ENCODE data around the gene NAALADL2.

Gene NAALADL2

DNA sequence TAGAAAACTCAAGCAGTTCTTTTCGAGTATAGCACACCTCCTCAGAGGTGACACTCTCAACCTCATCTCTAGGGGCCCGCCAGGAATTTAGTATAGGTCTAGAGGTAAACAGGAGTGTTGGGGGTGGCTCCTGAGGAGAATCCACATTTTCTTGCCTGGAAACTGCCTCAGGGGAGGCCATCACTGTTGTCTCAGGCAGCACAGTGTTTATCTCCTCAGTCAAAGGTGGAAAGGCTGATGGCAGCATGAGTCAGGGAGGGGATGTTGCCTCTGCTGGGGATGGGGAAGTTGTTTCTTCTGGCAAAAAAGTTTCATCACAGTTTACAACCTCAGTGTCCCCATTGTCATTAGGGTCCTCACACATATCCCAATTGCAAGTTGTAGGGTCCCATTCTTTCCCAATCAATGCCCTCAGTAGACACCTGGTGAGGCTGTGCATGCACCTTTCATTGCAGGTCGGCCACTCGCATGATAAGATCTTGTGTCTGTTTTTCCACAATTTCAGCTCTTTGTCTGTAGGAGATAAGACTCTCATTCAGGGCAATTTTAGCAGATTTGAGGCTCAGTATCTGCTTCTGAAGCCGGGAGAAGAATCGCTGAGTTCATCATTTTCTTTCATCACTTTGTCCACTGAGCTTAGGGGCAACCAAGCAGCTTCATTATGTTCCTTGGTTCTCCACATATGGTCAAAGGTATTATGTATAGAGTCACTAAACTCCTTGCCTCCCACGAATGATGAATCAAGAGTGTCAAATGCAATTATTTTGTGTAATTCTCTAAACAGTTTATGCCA is 25.8 kb downstream of the NAALADL2 start:
- no peak overlapping the region for H3K4me3 ChIP-seq (ENCODE audit: low read depth, low read length)

DNA sequence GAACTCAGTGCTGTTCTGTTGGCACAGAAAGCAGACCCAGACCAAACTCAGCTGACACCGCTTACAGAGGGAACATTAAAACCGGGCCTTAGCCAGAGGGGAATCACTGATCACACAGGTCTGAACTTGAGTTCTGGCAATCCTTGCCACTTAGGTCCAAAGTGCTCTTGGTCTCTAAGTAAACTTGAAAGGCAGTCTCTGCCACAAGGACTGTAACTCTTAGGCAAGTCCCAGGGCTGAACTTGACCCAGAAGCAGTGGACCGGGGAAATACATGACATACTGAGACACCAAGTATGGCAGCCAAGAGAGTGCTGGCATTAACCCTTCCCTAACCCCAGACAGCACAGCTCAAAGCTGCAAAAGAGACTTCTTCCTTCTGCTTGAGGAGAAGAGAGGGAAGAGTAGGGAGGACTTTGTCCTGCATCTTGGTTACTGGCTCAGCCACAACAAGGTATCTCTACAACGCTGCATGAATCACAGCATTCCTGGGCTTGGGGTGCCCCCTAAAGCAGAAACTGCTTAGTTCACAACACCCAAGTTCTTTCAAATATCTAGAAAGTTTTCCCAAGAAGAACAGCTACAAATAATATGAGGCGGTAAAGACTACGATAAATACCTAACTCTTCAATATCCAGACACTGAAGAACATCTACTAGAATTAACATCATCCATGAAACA is 32.5 kb downstream of the NAALADL2 start:
- no peak overlapping the region for H3K4me3 ChIP-seq (ENCODE audit: low read depth, low read length)

DNA sequence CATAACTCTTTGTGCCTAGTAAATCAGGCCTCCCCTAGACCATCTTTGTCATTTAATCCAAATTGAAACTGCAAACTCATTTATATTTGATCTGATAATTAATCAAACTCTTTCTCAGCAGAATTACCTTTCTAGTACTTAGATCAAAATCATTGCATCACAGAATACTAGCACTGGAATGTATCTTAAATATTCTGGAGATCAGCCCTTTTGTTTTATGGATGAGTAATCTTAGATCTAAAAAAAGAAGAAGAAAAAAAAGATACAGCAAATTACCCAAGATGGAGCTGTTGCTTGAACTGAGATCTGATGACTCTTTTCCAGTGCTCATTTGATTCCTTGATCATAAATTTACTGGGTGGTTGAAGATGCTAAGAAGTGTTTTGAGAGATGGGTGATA is 47.9 kb downstream of the NAALADL2 start:
- no peak overlapping the region for H3K4me3 ChIP-seq (ENCODE audit: low read depth, low read length)

DNA sequence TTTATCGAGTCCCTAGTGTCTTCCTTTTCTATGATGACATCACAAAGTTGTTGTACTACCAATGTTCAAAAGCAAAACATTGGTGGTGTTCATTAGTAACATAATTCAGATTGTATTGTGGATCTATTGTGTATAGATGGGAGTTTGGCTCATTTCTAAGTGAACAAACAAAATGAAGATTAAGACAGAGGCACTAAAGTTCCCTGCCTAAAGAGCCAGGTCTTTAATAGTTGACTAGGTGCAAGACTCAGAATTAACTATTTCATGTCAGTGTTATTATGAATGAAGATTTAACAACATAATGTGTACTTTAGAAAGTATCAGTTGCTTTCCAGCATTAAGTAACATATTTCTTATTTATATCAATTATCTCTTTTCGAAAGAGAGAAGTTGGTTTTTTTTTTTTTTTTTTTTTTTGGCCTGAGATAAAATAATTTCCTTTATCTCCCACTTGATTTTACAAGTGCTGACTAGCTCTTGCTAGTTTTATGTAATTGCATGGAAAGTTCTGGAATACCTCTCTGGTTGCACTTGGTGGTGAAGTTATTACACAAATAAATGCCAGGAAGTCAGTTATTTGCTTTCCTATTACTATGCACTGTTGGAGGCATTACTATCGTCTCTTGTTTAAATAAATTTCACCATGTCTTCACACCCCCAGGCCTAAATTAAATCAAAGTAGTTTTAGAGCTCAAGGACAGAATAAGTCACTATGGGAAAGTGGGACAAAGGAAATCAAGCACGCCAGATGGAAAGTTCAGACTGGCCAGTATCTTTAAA is 48.7 kb downstream of the NAALADL2 start:
- H3K4me3 ChIP-seq (ENCODE audit: low read depth, low read length) = no peak overlapping the region

DNA sequence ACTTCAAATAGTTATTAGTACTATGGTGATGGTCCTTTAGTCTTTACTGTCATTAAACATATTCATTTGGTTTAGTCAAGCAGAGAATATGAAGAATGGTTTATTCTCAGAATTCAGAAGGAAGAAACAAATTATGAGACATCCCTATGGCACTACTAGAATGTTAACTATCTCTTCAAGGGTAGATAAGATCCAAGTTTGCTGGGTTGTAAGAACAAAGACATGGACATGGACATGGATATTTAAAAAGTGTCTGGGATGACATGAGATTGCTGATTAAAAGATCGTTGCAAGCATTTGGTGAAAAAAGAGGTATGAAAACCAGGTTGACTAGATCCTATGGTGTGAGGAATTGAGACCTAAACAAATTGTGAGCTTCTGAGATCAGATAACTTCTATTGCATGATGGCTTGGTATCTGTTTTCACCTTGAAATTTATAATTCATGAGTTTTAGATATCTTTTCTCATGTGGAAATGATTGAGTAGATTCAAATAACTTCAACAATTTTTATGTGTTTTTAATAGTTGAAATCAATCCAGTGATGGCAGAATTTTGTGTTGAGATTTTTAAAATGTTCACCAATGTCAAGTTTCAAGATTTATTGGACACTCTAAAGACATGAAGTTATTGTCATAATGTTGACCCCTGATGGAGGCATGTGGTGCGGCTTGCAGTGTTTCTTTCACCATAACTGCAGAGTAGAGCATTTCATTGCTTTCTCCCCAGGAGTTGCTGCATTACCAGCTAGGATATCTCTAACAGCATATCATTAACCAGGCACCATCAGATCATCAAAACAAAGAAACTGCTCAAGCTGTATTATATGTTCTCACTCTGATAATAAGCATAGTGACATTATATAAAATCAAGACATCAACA is 72.6 kb downstream of the NAALADL2 start:
- H3K4me3 ChIP-seq (ENCODE audit: low read depth, low read length) = no peak overlapping the region

DNA sequence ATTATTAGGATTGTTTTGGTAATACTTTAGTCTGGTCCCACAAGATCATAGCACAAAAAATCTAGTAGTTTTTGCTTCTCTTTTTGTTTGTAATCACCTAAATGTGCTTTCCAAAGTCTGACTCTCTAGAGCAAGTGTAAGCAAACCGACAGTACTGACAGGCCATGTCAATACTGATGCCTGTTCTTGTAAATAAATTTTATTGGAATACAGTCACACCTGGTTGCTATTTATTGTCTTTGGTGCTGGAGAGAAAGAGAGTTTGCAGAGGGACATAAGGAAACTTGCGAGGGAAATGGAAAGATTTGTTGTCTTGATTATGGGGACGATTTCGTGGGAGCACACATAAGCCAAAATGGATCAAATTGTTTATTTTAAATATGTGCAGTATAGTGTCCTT is 77.5 kb downstream of the NAALADL2 start:
- no peak overlapping the region for H3K4me3 ChIP-seq (ENCODE audit: low read depth, low read length)

DNA sequence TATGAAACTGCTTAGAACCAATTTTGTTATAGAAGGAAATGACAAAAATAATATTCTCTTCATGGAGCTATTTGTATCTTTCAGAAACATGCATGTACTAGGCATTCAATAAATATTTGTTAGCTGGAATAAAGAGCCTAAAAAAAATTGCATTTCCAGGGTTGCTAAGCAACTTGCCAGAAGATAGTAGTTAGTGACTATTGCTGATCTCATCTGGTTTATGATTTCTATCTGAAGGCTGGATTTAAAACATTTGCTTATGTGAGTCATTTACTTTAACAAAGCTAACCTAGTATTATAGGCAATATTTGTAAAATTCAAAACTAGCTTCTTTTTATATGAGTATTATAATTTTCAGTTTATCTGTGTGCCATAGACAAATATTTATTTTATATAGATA is 78.3 kb downstream of the NAALADL2 start:
- no peak overlapping the region for H3K4me3 ChIP-seq (ENCODE audit: low read depth, low read length)

DNA sequence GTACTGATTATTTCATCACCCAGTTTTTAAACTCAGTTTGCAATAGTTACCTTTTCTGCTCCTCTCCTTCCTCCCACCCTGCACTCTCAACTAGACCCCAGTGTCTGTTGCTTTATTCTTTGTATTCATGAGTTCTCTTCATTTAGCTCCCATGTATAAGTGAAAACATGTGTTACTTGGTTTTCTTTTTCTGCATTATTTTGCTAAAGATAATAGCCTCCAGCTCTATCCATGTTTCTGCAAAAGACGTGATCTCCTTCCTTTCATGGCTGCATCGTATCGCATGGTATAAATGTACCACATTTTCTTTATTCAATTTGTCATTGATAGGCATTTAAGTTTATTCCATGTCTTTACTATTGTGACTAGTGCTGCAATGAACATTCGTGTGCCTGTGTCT is 79.0 kb downstream of the NAALADL2 start:
- no peak overlapping the region for H3K4me3 ChIP-seq (ENCODE audit: low read depth, low read length)

DNA sequence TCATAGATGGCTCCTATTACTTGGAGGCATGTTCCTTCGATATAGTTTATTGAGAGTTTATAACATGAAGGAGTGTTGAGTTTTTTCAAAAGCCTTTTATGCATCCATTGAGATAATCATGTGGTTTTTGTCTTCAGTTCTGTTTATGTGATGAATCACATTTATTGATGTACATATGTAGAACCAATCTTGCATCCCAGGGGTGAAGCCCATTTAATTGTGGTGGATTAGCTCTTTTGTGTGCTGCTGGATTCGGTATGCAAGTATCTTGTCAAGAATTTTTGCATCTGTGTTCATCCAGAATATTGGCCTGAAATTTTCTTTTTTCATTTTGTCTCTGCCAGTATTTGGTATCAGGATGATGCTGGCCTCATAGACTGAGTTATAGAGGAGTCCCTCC is 81.0 kb downstream of the NAALADL2 start:
- no peak overlapping the region for H3K4me3 ChIP-seq (ENCODE audit: low read depth, low read length)

DNA sequence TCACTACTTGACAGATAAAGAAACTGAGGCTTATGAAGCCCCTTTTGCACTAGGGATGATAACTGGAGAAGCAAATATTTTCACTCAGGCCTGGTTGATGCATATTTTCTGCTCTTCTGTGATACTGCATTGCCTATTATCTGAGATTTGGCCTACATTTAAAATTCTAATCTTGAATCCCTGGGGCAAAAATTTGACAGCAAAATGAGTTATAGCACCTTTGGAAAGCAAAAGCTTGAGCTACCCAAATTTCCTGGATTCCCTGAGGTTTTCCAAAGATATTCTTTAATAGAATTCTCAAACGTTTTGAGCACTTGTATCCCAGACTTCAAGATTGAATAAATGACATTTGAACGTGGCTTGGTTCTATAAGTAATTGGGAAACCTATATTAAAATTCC is 86.1 kb downstream of the NAALADL2 start:
- no peak overlapping the region for H3K4me3 ChIP-seq (ENCODE audit: low read depth, low read length)

DNA sequence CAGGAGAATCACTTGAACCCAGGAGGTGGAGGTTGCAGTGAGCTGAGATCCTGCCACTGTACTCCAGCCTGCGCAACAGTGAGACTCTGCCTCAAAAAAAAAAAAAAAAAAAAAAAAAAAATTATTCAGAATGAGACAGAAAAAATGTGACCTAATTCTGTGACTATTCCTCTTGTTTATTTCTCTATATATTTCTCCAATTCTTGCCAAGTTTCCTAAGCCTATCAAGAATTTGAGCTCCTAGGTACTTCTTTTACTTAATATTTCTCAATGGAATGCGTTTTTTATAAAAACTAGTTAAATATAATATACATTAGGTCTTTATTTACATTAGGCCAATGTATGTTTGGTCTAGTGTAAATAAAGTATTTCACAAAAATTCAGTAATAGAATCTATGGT is 86.8 kb downstream of the NAALADL2 start:
- H3K4me3 ChIP-seq (ENCODE audit: low read depth, low read length) = no peak overlapping the region

DNA sequence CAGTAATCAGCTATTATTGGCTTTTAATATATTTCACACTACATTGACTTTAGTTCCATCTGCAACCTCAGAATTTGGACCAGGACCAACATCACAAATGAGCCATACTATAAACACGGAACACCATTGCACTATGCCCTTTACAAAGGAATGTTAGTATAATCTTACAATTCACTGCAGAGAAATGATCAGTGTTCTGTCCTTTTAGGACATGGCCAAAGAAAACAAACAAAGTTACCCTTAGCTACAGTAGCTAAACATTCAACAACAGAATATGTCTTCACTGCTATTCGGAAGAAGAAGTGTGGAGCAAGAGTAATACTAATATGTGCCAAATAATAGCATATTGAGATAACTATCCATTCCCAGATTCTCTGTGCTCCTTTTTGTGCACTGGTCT is 90.4 kb downstream of the NAALADL2 start:
- no peak overlapping the region for H3K4me3 ChIP-seq (ENCODE audit: low read depth, low read length)

DNA sequence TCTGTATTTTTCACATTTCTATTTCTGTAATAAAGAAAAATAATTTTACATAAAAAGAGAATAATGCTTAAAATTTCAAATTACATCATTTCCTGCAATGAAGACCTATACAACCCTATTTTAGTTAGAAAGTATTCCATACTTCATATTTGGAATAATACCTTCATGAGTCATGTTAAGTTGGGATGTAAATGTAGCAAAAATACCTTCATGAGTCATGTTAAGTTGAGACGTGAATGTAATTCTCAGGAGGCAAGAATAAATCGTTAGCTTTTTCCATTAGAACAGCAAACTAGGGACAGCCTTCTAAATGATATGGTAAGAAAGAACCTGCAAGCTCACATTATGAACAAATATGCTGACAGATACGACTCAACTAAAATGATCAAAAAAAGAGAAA is 91.9 kb downstream of the NAALADL2 start:
- no peak overlapping the region for H3K4me3 ChIP-seq (ENCODE audit: low read depth, low read length)

DNA sequence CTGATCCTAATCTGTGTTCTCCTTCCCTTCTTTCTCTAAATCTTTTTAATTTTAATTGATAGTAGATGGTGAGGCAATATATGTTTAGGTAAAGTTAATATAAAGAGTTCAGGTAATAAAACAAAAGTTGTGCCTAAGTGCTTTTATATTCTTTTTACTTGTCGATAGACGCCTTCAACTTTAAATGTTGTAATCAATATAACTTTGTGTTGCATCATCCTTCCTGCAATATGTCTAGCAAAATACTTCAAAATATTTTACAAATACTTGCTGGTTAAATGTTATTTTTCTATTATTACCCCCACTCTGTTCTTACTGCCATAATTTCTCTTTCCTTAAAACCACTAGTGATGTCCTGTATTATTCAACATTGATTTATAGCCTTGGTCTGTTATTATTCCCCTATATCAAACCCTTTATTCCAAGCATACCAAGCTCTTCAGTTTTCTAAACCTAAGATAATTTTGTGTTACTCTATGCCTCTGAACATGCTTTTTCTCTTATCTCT is 92.4 kb downstream of the NAALADL2 start:
- H3K4me3 ChIP-seq (ENCODE audit: low read depth, low read length) = no peak overlapping the region

DNA sequence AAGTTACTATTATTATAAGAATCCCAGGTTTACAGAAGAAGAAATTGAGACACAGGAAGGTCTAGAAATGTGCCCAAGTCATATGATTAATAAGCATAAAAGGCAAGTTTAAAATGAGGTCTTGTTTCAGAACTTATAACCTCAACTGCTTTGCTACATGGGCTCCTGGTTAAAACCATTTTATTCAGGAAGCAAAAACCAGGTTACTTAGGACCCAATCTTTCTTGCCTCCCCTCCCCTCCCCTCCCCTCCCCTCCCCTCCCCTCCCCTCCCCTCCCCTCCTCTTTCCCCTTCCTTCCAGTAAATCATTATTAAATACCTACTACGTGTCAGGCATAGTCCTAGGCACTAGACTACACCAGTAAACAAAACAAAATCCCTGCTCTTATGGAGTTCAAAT is 93.9 kb downstream of the NAALADL2 start:
- H3K4me3 ChIP-seq (ENCODE audit: low read depth, low read length) = no peak overlapping the region

DNA sequence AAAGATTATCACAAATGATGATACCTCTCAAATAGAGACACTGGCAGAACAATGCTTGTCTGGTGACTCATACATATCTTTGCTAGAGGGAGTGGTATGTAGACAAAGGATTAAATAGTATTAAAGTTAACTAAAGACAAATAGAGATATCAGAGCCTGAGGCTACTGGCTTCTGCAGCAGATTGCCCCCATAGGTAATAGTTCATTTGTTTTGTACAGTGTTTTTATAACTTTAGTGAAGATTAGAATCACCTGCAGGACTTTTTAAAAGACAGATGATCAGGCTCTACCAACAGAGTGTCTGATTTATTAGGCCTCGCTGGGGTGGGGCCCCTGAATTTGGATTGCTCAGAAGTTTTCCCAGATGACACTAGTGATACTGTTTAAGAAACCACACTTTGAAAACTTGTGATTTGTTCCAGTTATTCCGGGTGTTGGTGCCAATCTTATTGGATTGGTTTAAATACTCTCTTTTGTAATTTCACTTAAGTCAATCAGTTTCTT is 96.4 kb downstream of the NAALADL2 start:
- no peak overlapping the region for H3K4me3 ChIP-seq (ENCODE audit: low read depth, low read length)

DNA sequence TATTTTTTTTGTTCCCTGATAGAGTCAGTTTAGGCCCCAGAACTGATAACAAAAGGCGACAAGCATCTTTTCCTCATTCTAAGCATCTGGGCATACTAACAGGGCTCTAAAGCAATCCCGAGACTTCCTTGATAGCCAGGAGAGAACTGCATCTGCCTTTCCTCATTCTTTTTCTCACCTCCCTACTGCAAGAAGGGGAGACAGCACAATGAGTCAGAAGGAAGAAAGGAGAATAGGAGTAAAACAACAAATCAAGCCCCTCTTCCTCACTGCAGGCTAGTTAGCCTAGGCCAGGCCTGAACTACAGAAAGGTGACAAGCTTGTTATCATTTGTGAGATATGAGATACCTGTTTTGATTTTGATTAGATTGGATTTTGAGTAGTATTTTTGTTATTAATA is 97.9 kb downstream of the NAALADL2 start:
- no peak overlapping the region for H3K4me3 ChIP-seq (ENCODE audit: low read depth, low read length)

DNA sequence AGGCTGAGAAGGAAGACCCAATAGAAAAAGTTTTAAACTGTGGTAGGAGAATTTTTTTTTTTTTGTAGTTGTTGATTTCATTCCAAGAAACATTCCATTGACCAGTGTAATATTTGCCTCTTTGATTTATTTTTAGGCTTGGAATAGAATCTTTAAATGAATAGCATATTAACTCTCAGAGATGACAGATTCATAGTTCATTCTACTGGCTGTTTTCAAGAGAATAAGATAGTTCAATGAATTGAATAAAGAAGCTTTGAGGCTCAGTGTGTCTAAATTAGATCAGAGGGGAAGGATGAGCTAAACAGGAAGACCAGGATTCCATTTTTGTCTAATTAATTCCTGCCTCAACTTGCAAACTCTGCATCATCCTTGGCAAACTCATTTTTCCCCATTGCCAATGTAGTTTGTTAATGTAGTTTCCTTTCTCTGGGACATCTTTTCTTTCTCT is 98.4 kb downstream of the NAALADL2 start:
- no peak overlapping the region for H3K4me3 ChIP-seq (ENCODE audit: low read depth, low read length)

DNA sequence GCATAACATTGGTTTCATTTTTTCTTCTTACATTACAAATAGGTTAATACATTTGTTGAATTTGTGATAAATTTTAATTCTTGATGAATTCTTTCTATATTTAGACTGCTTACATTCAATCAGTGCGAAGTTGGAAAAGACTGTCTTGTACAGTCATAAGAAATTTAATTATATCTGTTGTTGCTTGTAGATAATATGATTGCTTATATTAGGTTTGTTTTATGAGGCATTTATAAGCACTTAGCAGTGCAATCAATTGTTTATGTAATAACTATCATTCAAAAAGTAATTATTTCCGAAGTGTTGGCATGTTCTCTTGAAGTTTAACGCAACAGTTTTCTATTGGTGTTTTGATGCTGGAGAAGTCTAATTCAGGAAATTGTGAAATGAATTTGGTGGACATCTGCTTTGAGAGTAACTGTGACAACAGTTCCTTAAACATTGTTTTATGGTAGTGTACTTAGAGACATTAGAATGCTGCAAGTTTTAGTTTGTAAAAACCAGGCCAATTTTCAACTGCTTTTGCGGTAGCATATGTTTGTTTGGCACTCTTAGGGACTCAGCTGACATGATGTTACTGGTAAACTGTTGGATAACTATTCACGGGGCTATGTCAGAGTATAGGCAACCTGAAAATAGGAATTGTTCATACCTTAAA is 99.7 kb downstream of the NAALADL2 start:
- no peak overlapping the region for H3K4me3 ChIP-seq (ENCODE audit: low read depth, low read length)

DNA sequence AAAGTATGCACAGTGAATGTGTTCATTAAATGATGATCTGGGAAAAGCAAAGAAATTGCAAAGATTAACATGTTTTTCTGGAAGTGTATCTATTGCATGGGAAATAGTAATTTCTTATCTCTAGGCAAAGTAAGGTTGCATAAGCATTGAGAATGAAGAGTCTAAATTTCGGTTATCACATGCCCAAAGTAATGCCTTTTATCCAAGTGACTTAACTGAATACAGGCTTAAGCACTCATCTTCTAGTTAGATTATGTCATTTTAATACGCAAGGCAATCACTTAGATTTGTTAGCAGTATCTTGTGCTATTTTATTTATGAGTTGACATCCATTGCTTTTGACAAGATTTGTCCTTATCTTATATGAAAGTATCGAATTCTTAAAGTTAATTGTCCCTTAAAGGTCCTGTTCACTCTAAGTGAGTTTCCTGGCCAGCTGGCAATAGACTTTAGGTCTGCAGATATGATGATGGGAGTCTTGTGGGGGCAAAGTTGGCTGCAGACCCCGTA is 100.5 kb downstream of the NAALADL2 start:
- no peak overlapping the region for H3K4me3 ChIP-seq (ENCODE audit: low read depth, low read length)

All from iPS-11a (cell line).